H1 (cell line): ENCODE results near the gene FIG4. TPM values are rescaled to one million over a fixed set of nuclear protein-coding genes. Genes with fewer than 3 reads are reported as not detected.

Source experiments
- CTCF ChIA-PET: fragments of 300-600 bp; sonication (Branson Sonifier 250); formaldehyde crosslinking; loops from one replicate; lab custom pipeline; 2021; ENCODE audit not compliant: partially characterized antibody; lab: Charles Lee
- POLR2A ChIA-PET: fragments of 300-600 bp; sonication (Branson Sonifier 250); formaldehyde crosslinking; loops from one replicate; lab custom pipeline; 2021; ENCODE audit warnings: inconsistent platforms; ENCODE audit not compliant: partially characterized antibody; lab: Charles Lee
- DNase-seq, 2 experiments: peaks; one replicate each; pipeline versions ENCODE4 v3.0.0 to v3.0.0-alpha.2; 2010 to 2022; ENCODE audit warnings: low spot score in 2 of 2, low read depth in 1 of 2, mixed read lengths in 1 of 2
- FAIRE-seq: peaks from 2 replicates; lab custom pipeline; 2011; peaks lifted over from hg19 to GRCh38; lab: Jason Lieb, UNC
- H2AFZ ChIP-seq: 2 replicates; pipeline ENCODE4 v1.8.1; 2012; ENCODE audit warnings: low read length, inconsistent platforms
- H2AK5ac ChIP-seq: 2 replicates; pipeline ENCODE4 v1.6.1; 2013; ENCODE audit warnings: low read depth, low read length
- H2BK120ac ChIP-seq: replicated peaks from 2 replicates; pipeline ENCODE3; 2013; ENCODE audit warnings: low read depth, low read length, inconsistent platforms
- H2BK12ac ChIP-seq: 2 replicates; pipeline ENCODE4 v1.6.1; 2013; ENCODE audit warnings: low read depth, low read length
- H2BK15ac ChIP-seq: 2 replicates; pipeline ENCODE4 v1.6.1; 2013; ENCODE audit warnings: low read length
- H2BK20ac ChIP-seq: 2 replicates; pipeline ENCODE4 v1.6.1; 2013; ENCODE audit warnings: low read length
- H2BK5ac ChIP-seq: 2 replicates; pipeline ENCODE4 v1.6.1; 2013; ENCODE audit warnings: low read depth, low read length
- H3K14ac ChIP-seq: 2 replicates; pipeline ENCODE4 v1.6.1; 2013; ENCODE audit warnings: inconsistent platforms; ENCODE audit not compliant: insufficient read length
- H3K18ac ChIP-seq: 2 replicates; pipeline ENCODE4 v1.6.1; 2013; ENCODE audit warnings: low read length; ENCODE audit errors: extremely low read depth
- H3K23ac ChIP-seq: 2 replicates; pipeline ENCODE4 v1.6.1; 2013; ENCODE audit warnings: inconsistent platforms; ENCODE audit not compliant: insufficient read length
- H3K23me2 ChIP-seq: 2 replicates; pipeline ENCODE4 v1.6.1; 2013; ENCODE audit warnings: low read depth, low read length
- H3K27ac ChIP-seq: 2 replicates; pipeline ENCODE4 v1.6.1; 2011; ENCODE audit warnings: low read depth, low read length, inconsistent platforms
- H3K27me3 ChIP-seq, 4 experiments: replicated peaks in 1 of 4; 1 replicate in 1 of 4; 2 replicates in 3 of 4; pipeline versions ENCODE4 v1.6.1 to v1.8.1; 2011 to 2013; ENCODE audit warnings: low read length in 3 of 4, mild to moderate bottlenecking in 3 of 4, inconsistent platforms in 2 of 4, mixed read lengths in 2 of 4, moderate library complexity in 1 of 4; ENCODE audit not compliant: control insufficient read depth in 3 of 4, insufficient read depth in 3 of 4; ENCODE audit errors: extremely low read depth in 1 of 4
- H3K36me3 ChIP-seq, 4 experiments: 2 replicates each; pipeline versions ENCODE4 v1.6.1 to v1.8.1; 2011 to 2013; ENCODE audit warnings: mild to moderate bottlenecking in 4 of 4, low read length in 3 of 4, moderate library complexity in 2 of 4, control low read depth in 1 of 4, inconsistent platforms in 1 of 4; ENCODE audit not compliant: insufficient read depth in 4 of 4, control insufficient read depth in 2 of 4
- H3K4ac ChIP-seq: replicated peaks from 2 replicates; pipeline ENCODE3; 2013; ENCODE audit warnings: low read length, low read depth, mixed read lengths, inconsistent platforms; ENCODE audit not compliant: insufficient read length
- H3K4me1 ChIP-seq, 4 experiments: replicated peaks in 1 of 4; 1 replicate in 1 of 4; 2 replicates in 3 of 4; pipeline versions ENCODE4 v1.6.1 to v1.8.1; 2011 to 2013; ENCODE audit warnings: low read length in 3 of 4, inconsistent platforms in 2 of 4, mixed read lengths in 1 of 4; ENCODE audit not compliant: insufficient read depth in 4 of 4, control insufficient read depth in 3 of 4
- H3K4me2 ChIP-seq, 2 experiments: 2 replicates each; pipeline versions ENCODE4 v1.6.1 to v1.8.1; 2011 to 2013; ENCODE audit warnings: low read depth in 2 of 2, low read length in 2 of 2, control low read depth in 1 of 2, inconsistent platforms in 1 of 2, mild to moderate bottlenecking in 1 of 2; ENCODE audit not compliant: insufficient read depth in 1 of 2
- H3K4me3 ChIP-seq, 4 experiments: fragments of 200-600, 300-600 bp in 1 of 4; sonication (generic), shearing (Covaris generic), sonication (Bioruptor Twin) in 1 of 4; 2 replicates each; pipeline versions ENCODE4 v1.5.1 to v1.8.1; 2011 to 2016; ENCODE audit warnings: low read length in 4 of 4, low read depth in 3 of 4, control low read depth in 2 of 4, inconsistent platforms in 2 of 4, mild to moderate bottlenecking in 2 of 4, mixed read lengths in 1 of 4, moderate library complexity in 1 of 4; ENCODE audit not compliant: insufficient read depth in 2 of 4; ENCODE audit errors: extremely low read depth in 1 of 4
- H3K56ac ChIP-seq: replicated peaks from 2 replicates; pipeline ENCODE3; 2013; ENCODE audit warnings: low read depth, mild to moderate bottlenecking, mixed read lengths, low read length, inconsistent platforms; ENCODE audit not compliant: insufficient read length
- H3K79me1 ChIP-seq: 2 replicates; pipeline ENCODE4 v1.6.1; 2013; ENCODE audit warnings: low read depth, low read length, control low read depth
- H3K79me2 ChIP-seq, 2 experiments: 2 replicates each; pipeline versions ENCODE4 v1.6.1 to v1.8.1; 2012 to 2013; ENCODE audit warnings: low read length in 2 of 2, mild to moderate bottlenecking in 2 of 2, inconsistent platforms in 1 of 2; ENCODE audit not compliant: insufficient read depth in 2 of 2, control insufficient read depth in 1 of 2
- H3K9ac ChIP-seq, 4 experiments: replicated peaks in 1 of 4; 1 replicate in 1 of 4; 2 replicates in 3 of 4; pipeline versions ENCODE4 v1.6.1 to v1.8.1; 2011 to 2013; ENCODE audit warnings: low read depth in 3 of 4, low read length in 3 of 4, control low read depth in 2 of 4, mild to moderate bottlenecking in 2 of 4, moderate library complexity in 2 of 4, inconsistent platforms in 1 of 4; ENCODE audit errors: extremely low read depth in 1 of 4
- H3K9me3 ChIP-seq, 2 experiments: 2 replicates each; pipeline versions ENCODE4 v1.6.1 to v1.8.1; 2012 to 2013; ENCODE audit warnings: mild to moderate bottlenecking in 2 of 2, moderate library complexity in 2 of 2, control low read depth in 1 of 2, inconsistent platforms in 1 of 2, low read depth in 1 of 2, low read length in 1 of 2, mixed read lengths in 1 of 2; ENCODE audit not compliant: insufficient read depth in 2 of 2
- H4K20me1 ChIP-seq, 2 experiments: replicated peaks in 1 of 2; 2 replicates each; pipeline versions ENCODE3 to v1.8.1; 2011 to 2013; ENCODE audit warnings: inconsistent platforms in 2 of 2, low read length in 2 of 2, mild to moderate bottlenecking in 1 of 2; ENCODE audit not compliant: insufficient read depth in 2 of 2, control insufficient read depth in 1 of 2
- H4K5ac ChIP-seq: 2 replicates; pipeline ENCODE4 v1.6.1; 2013; ENCODE audit warnings: low read length, low read depth, mixed read lengths, inconsistent platforms; ENCODE audit not compliant: insufficient read length
- H4K8ac ChIP-seq: 2 replicates; pipeline ENCODE4 v1.8.0; 2013; ENCODE audit warnings: mild to moderate bottlenecking, moderate library complexity, low read length, inconsistent platforms; ENCODE audit not compliant: insufficient read depth; ENCODE audit errors: extremely low read depth
- H4K91ac ChIP-seq: replicated peaks from 2 replicates; pipeline ENCODE3; 2013; ENCODE audit warnings: low read length, mixed read lengths, inconsistent platforms; ENCODE audit not compliant: insufficient read length
- CBX5 ChIP-seq: fragments of 300-800, 300-1000 bp; sonication (generic); IDR thresholded peaks from 2 replicates; pipeline ENCODE4 v1.7.1; 2016; ENCODE audit warnings: antibody characterized with exemption, low read length, low read depth
- CHD2 ChIP-seq: IDR thresholded peaks from 2 replicates; pipeline ENCODE4 v1.6.1; 2012; ENCODE audit warnings: low read length, improper control_type of control experiment
- GTF2F1 ChIP-seq: IDR thresholded peaks from 2 replicates; pipeline ENCODE4 v1.6.1; 2012; ENCODE audit warnings: low read depth, low read length, improper control_type of control experiment, borderline replicate concordance
- NANOG ChIP-seq: IDR thresholded peaks from 2 replicates; pipeline ENCODE4 v1.6.1; 2011; ENCODE audit warnings: low read length, low read depth, mild to moderate bottlenecking, inconsistent platforms; ENCODE audit not compliant: insufficient read depth, poor library complexity, severe bottlenecking
- POU5F1 ChIP-seq: IDR thresholded peaks from 2 replicates; pipeline ENCODE4 v1.6.1; 2011; ENCODE audit warnings: low read depth, mild to moderate bottlenecking, low read length, moderate library complexity
- RAD21 ChIP-seq, 2 experiments: IDR thresholded peaks in 1 of 2; conservative IDR thresholded peaks in 1 of 2; 2 replicates each; pipeline ENCODE4 v1.6.1; 2011; ENCODE audit warnings: low read depth in 2 of 2, low read length in 2 of 2, improper control_type of control experiment in 1 of 2, inconsistent platforms in 1 of 2, mild to moderate bottlenecking in 1 of 2, moderate library complexity in 1 of 2
- SIRT6 ChIP-seq: IDR thresholded peaks from one replicate; pipeline ENCODE4 v1.7.1; 2012; ENCODE audit warnings: low read length, inconsistent platforms
- WGBS, 2 experiments: shearing (Covaris generic) in 1 of 2; methylation state at CpG; one replicate each; pipeline versions ENCODE4 v1.1.6 to v1.1.7; 2013 to 2015; ENCODE audit warnings: low lambda C conversion rate in 2 of 2, mixed read lengths in 2 of 2, inconsistent platforms in 1 of 2, low coverage in 1 of 2, missing lambda C conversion rate in 1 of 2; ENCODE audit not compliant: insufficient replicate concordance in 2 of 2, insufficient coverage in 1 of 2, insufficient read length in 1 of 2; ENCODE audit errors: extremely low coverage in 1 of 2, missing lambda C conversion rate in 1 of 2; 5-methylcytosine and 5-hydroxymethylcytosine counted together
- polyA plus RNA-seq, 7 experiments: library from polyadenylated mRNA; depleted of rRNA in 3 of 7; stranded (reverse) in 5 of 7; unstranded in 2 of 7; fragments of >200 nt in 5 of 7; fragments of 200-250 nt in 2 of 7; gene quantifications; 1 replicate in 5 of 7; 2 replicates in 1 of 7; 4 replicates in 1 of 7; pipeline versions ENCODE4 v1.2.1 to v1.2.3, GENCODE V29; 2011 to 2013; ENCODE audit warnings: missing spikeins in 2 of 7, mixed read lengths in 2 of 7
- total RNA-seq: library from RNA; stranded (reverse); fragmentation: NEBNext Ultra II Directional; extraction: Animal tissue kit (Norgen Biotek cat#: 25700); gene quantifications from 2 replicates; pipeline ENCODE4 v1.2.1, GENCODE V29; 2021

FIG4 gene
- total and polyA plus RNA-seq, 2 of the 8 experiments (the other 6 are each of a cell fraction or from before 2014, with no cell fraction given), result 11.8 to 21.9 TPM

GRCh38 chr6:109743739-109744138 is 52.6 kb downstream of the FIG4 start:
- Histone ChIP-seq H4K5ac (no peak overlapping the region), H2BK120ac (no peak overlapping the region), H3K9me3 (no peaks in the 10 kb centered on the region), H3K79me2 (no peaks in the 10 kb centered on the region), H4K20me1 (no peaks in the 10 kb centered on the region), H3K4me2 (no peak overlapping the region), H2BK15ac (no peak overlapping the region), H3K18ac (no peak overlapping the region), H3K4me3 (no peak overlapping the region), H3K14ac (no peak overlapping the region), H2BK12ac (no peak overlapping the region), H3K27ac (no peak overlapping the region), H3K27me3 (peaks cover 0 to 1% (median 0%) of the 10 kb centered on the region in 4 experiments; a peak in 1 of 7 replicates), H3K9ac (no peak overlapping the region), H3K79me1 (no peaks in the 10 kb centered on the region), H3K23me2 (peaks cover 2% of the 10 kb centered on the region; the same call in 1 of the 2 replicates), H4K8ac (no peak overlapping the region), H4K91ac (no peak overlapping the region), H3K36me3 (peaks cover 0 to 7% (median 2%) of the 10 kb centered on the region in 4 experiments; a peak in 4 of 8 replicates), H2AK5ac (no peak overlapping the region), H2BK5ac (no peak overlapping the region), H2AFZ (no peak overlapping the region), H3K56ac (no peak overlapping the region), H3K23ac (no peak overlapping the region), H3K4ac (no peak overlapping the region), H2BK20ac (no peak overlapping the region), H3K4me1 (peaks cover 0 to 2% (median 0%) of the 10 kb centered on the region in 4 experiments; a peak in 2 of 7 replicates)
- no peak for DNase-seq
- no peak for TF ChIP-seq GTF2F1
- no peak for TF ChIP-seq CBX5
- no peak for TF ChIP-seq SIRT6
- TF ChIP-seq POU5F1, result no peak
- TF ChIP-seq CHD2, result no peak
- no peak for TF ChIP-seq RAD21 (IDR thresholded peaks at IDR 0.05 in 1 of 2, conservative IDR thresholded peaks at IDR 0.05 in 1 of 2; ENCODE audit: low read depth in 2 of 2, low read length in 2 of 2)
- no peak for TF ChIP-seq NANOG
- 83% methylated on average over 2 of the region's 2 CpGs; no CpG with 5 or more reads in 1 of the 2 experiments for WGBS, 2 experiments
- POLR2A ChIA-PET, result no interaction called here
- CTCF ChIA-PET, result no interaction called here
- no peak for FAIRE-seq
